GM12878 (cell line): ENCODE results near the gene ANKMY1. TPM values are rescaled to one million over a fixed set of nuclear protein-coding genes. Genes with fewer than 3 reads are reported as not detected.

Experiments used
- ATAC-seq: fragments of 200-7000 bp; cut with Tn5 transposase; 3 replicates; pipeline ENCODE4 v1.9.1; 2020; ENCODE audit warnings: mild to moderate bottlenecking, moderate library complexity
- BruUV-seq: library from RNA; stranded (reverse); fragments of 400-500 nt; replicated peaks from 2 replicates; lab custom pipeline; 2021; lab: Mats Ljungman, UMichigan
- CTCF ChIA-PET: fragments of 300-600 bp; sonication (Branson Sonifier 250); formaldehyde crosslinking; extraction: SDS; loops from one replicate; lab custom pipeline; 2021; ENCODE audit warnings: inconsistent platforms; lab: Yijun Ruan, JAX
- POLR2A ChIA-PET: fragments of 350-600 bp; formaldehyde crosslinking; extraction: SDS; loops from one replicate; lab custom pipeline; 2021; ENCODE audit warnings: inconsistent platforms; lab: Charles Lee
- RAD21 ChIA-PET: fragments of 300-600 bp; sonication (Branson Sonifier 250); formaldehyde crosslinking; loops from one replicate; lab custom pipeline; 2023; ENCODE audit warnings: antibody characterized with exemption; ENCODE audit not compliant: unreplicated experiment; lab: Charles Lee
- SMC1A ChIA-PET: fragments of 300-600 bp; sonication (Branson Sonifier 250); formaldehyde crosslinking; loops from one replicate; lab custom pipeline; 2023; ENCODE audit not compliant: unreplicated experiment, uncharacterized antibody; lab: Charles Lee
- DNase-seq: peaks from one replicate; pipeline ENCODE4 v3.0.0-alpha.2; 2011; ENCODE audit warnings: low read depth, low spot score
- FAIRE-seq: peaks from 3 replicates; lab custom pipeline; 2011; peaks lifted over from hg19 to GRCh38; lab: Jason Lieb, UNC
- H2AFZ ChIP-seq: 2 replicates; pipeline ENCODE4 v1.6.0; 2011; ENCODE audit warnings: low read depth, low read length, control low read depth; ENCODE audit not compliant: control insufficient read depth
- H3K27ac ChIP-seq: 2 replicates; pipeline ENCODE4 v1.5.1; 2011; ENCODE audit warnings: control low read depth; ENCODE audit not compliant: control insufficient read depth, insufficient read depth
- H3K27me3 ChIP-seq, 2 experiments: replicated peaks in 1 of 2; 2 replicates each; pipeline versions ENCODE4 v1.6.0 to v1.6.1; 2011; ENCODE audit warnings: low read length in 1 of 2; ENCODE audit not compliant: control insufficient read depth in 2 of 2, insufficient read depth in 2 of 2
- H3K36me3 ChIP-seq, 2 experiments: 2 replicates each; pipeline ENCODE4 v1.5.1; 2011; ENCODE audit warnings: low read length in 1 of 2; ENCODE audit not compliant: control insufficient read depth in 2 of 2, insufficient read depth in 2 of 2
- H3K4me1 ChIP-seq: 2 replicates; pipeline ENCODE4 v1.6.1; 2011; ENCODE audit warnings: mild to moderate bottlenecking, low read length, moderate library complexity, mixed read lengths; ENCODE audit not compliant: control insufficient read depth, insufficient read depth
- H3K4me2 ChIP-seq: 2 replicates; pipeline ENCODE4 v1.6.0; 2011; ENCODE audit warnings: control low read depth; ENCODE audit not compliant: control insufficient read depth, insufficient read depth
- H3K4me3 ChIP-seq: fragments of 200-600 bp; sonication (generic); 2 replicates; pipeline ENCODE4 v1.5.1; 2016
- H3K79me2 ChIP-seq: 2 replicates; pipeline ENCODE4 v1.6.0; 2011; ENCODE audit warnings: low read length; ENCODE audit not compliant: control insufficient read depth, insufficient read depth
- H3K9ac ChIP-seq: 2 replicates; pipeline ENCODE4 v1.8.0; 2011; ENCODE audit warnings: low read length, control low read depth, mixed read lengths; ENCODE audit not compliant: control insufficient read depth, insufficient read depth
- H3K9me3 ChIP-seq: replicated peaks from 3 replicates; pipeline ENCODE4 v1.5.1; 2011; ENCODE audit warnings: mild to moderate bottlenecking, low read length; ENCODE audit not compliant: control insufficient read depth, insufficient read depth
- H4K20me1 ChIP-seq: 2 replicates; pipeline ENCODE4 v1.6.0; 2011; ENCODE audit not compliant: control insufficient read depth, insufficient read depth
- BHLHE40 ChIP-seq, 2 experiments: fragments of 450-650 bp in 1 of 2; IDR thresholded peaks; 2 replicates each; pipeline ENCODE4 v1.6.1; 2011 to 2017; ENCODE audit warnings: low read depth in 2 of 2, borderline replicate concordance in 1 of 2, improper control_type of control experiment in 1 of 2, low read length in 1 of 2, mild to moderate bottlenecking in 1 of 2
- BRCA1 ChIP-seq: IDR thresholded peaks from 2 replicates; pipeline ENCODE4 v1.6.1; 2011; ENCODE audit warnings: low read depth, low read length, improper control_type of control experiment
- CBX5 ChIP-seq: sonication (generic); IDR thresholded peaks from 2 replicates; pipeline ENCODE4 v1.6.1; 2016; ENCODE audit warnings: low read depth, moderate library complexity, mild to moderate bottlenecking, inconsistent platforms
- CHD2 ChIP-seq: IDR thresholded peaks from 2 replicates; pipeline ENCODE4 v1.6.1; 2011; ENCODE audit warnings: low read depth, low read length, improper control_type of control experiment, borderline replicate concordance
- E2F8 ChIP-seq: fragments of 450-650 bp; IDR thresholded peaks from 2 replicates; pipeline ENCODE4 v1.6.1; 2018; ENCODE audit warnings: mild to moderate bottlenecking, low read depth, moderate library complexity; ENCODE audit not compliant: partially characterized antibody
- MLLT1 ChIP-seq: fragments of 450-650 bp; IDR thresholded peaks from 2 replicates; pipeline ENCODE4 v1.6.1; 2016; ENCODE audit warnings: mild to moderate bottlenecking
- MXI1 ChIP-seq: fragments of 150-350 bp; IDR thresholded peaks from 2 replicates; pipeline ENCODE4 v1.6.1; 2011; ENCODE audit warnings: low read depth, mild to moderate bottlenecking, inconsistent platforms, low read length, improper control_type of control experiment
- RELA ChIP-seq: fragments of 450-650 bp; IDR thresholded peaks from 2 replicates; pipeline ENCODE4 v1.8.0; 2014; ENCODE audit warnings: borderline replicate concordance; ENCODE audit not compliant: partially characterized antibody
- SP1 ChIP-seq: IDR thresholded peaks from one replicate; pipeline ENCODE4 v1.6.1; 2011; ENCODE audit warnings: low read depth, low read length
- SUPT20H ChIP-seq: IDR thresholded peaks from 2 replicates; pipeline ENCODE4 v1.6.1; 2011; ENCODE audit warnings: low read depth, mild to moderate bottlenecking, low read length, moderate library complexity, borderline replicate concordance; ENCODE audit not compliant: control insufficient read depth
- TAF1 ChIP-seq: IDR thresholded peaks from 2 replicates; pipeline ENCODE4 v1.6.1; 2011; ENCODE audit warnings: mild to moderate bottlenecking, low read depth, low read length, borderline replicate concordance
- TCF7 ChIP-seq: IDR thresholded peaks from 2 replicates; pipeline ENCODE4 v1.6.1; 2014; ENCODE audit warnings: antibody characterized with exemption, borderline replicate concordance
- ZBTB4 ChIP-seq: fragments of 450-650 bp; formaldehyde crosslinking; IDR thresholded peaks from 2 replicates; pipeline ENCODE4 v1.4.0; 2022; ENCODE audit warnings: mild to moderate bottlenecking, moderate library complexity
- ZZZ3 ChIP-seq: IDR thresholded peaks from 2 replicates; pipeline ENCODE4 v1.6.1; 2011; ENCODE audit warnings: low read depth; ENCODE audit not compliant: control insufficient read depth, insufficient read length
- WGBS: methylation state at CpG from one replicate; pipeline ENCODE4 v1.1.6; 2016; ENCODE audit warnings: low lambda C conversion rate; ENCODE audit not compliant: insufficient replicate concordance, insufficient coverage; ENCODE audit errors: missing lambda C conversion rate; 5-methylcytosine and 5-hydroxymethylcytosine counted together
- in situ Hi-C: fragments of 300-500 bp; cut with MboI; formaldehyde crosslinking; loops from 9 replicates; pipeline ENCODE4 v1.14.3; 2018; ENCODE audit warnings: mixed read lengths
- intact Hi-C: fragments of 100-400 bp; cut with micrococcal nuclease; formaldehyde crosslinking; loops from one replicate; pipeline ENCODE4 v1.14.2; 2022; ENCODE audit not compliant: unreplicated experiment
- polyA plus RNA-seq, 11 experiments: library from polyadenylated mRNA; depleted of rRNA in 4 of 11; unstranded in 6 of 11; stranded (reverse) in 5 of 11; fragments of >200 nt; fragmentation: Nextera tagmentation in 4 of 11; fragmentation: Illumina TruSeq in 1 of 11; extraction: Ambion mirVana in 4 of 11; extraction: Trizol in 1 of 11; gene quantifications; 1 replicate in 1 of 11; 2 replicates in 10 of 11; pipeline versions ENCODE4 v1.2.1 to v1.2.3, GENCODE V29; 2011 to 2016; ENCODE audit warnings: inconsistent platforms in 2 of 11, missing spikeins in 2 of 11, low read depth in 1 of 11
- total RNA-seq, 4 experiments: library from RNA; depleted of rRNA in 3 of 4; stranded (reverse); fragments of >200 nt in 3 of 4; fragmentation: Illumina TruSeq in 1 of 4; extraction: Trizol in 1 of 4; gene quantifications; 2 replicates each; pipeline versions ENCODE4 v1.2.1 to v1.2.3, GENCODE V29; 2013 to 2021

ANKMY1 gene
- total and polyA plus RNA-seq, 10 of the 15 experiments (the other 5 are each of a cell fraction or from before 2014, with no cell fraction given) = 1.1 to 15.3 (median 11.1) TPM

GRCh38 chr2:240560084-240560479 lies 2.3 kb upstream of the ANKMY1 start, which contains the start of gene DUSP28:
DUSP28 (plus strand) TSS chr2:240560357; CDS start chr2:240560685, 328 bp downstream.
- ChIA-PET CTCF (interaction anchor here (0.6 to 7.9 kb wide), 5 partner anchors 9 to 61 kb away, joined by 3 to 196 read pairs (median 5); partner anchors contain the start of gene CAPN10), POLR2A (interaction anchor here (1.0 to 7.8 kb wide), 7 partner anchors 9 to 61 kb away, joined by 3 to 233 read pairs (median 7); partner anchors contain the start of gene CAPN10), RAD21 (interaction anchor here (11.7 kb wide), 1 partner anchor 24 kb away, joined by 206 read pairs; the partner anchor contains the start of gene CAPN10), SMC1A (interaction anchor here (1.2 to 12.1 kb wide), 2 partner anchors 10 to 26 kb away, joined by 3 to 124 read pairs; partner anchors contain the start of gene CAPN10)
- ATAC-seq (peak; percentile 84), FAIRE-seq (peak; percentile 66), DNase-seq (peak; percentile 55)
- Histone ChIP-seq H3K9ac (peak within 1 kb of the TSS; percentile 96), H4K20me1 (no peaks in the 10 kb centered on the region), H3K4me3 (peak within 1 kb of the TSS; percentile 91), H3K79me2 (peaks cover 52% of the 10 kb centered on the region), H3K27ac (peak within 1 kb of the TSS; percentile 96), H3K4me2 (peak within 1 kb of the TSS; percentile 99), H3K36me3 (peaks cover 0 to 9% of the 10 kb centered on the region in 2 experiments; a peak in 2 of 4 replicates), H3K9me3 (no peaks in the 10 kb centered on the region), H3K27me3 (no peaks in the 10 kb centered on the region), H2AFZ (peak within 1 kb of the TSS; percentile 76), H3K4me1 (peaks cover 40% of the 10 kb centered on the region)
- in situ Hi-C loops (no loop called here), intact Hi-C loops (loop anchor here (2.0 kb wide), 1 partner anchor 61 kb away; no protein-coding TSS in a partner anchor)
- WGBS = under 1% methylated on average over 32 of the region's 39 CpGs
- no TSS peak for BruUV-seq
- peak; percentile 76; the same call in 1 of the 2 replicates for TF ChIP-seq TAF1
- TF ChIP-seq E2F8 = no peak
- no peak for TF ChIP-seq SUPT20H
- no peak for TF ChIP-seq ZBTB4
- TF ChIP-seq SP1 = peak; percentile 51
- TF ChIP-seq BRCA1 = no peak
- no peak for TF ChIP-seq TCF7
- no peak for TF ChIP-seq ZZZ3
- TF ChIP-seq MLLT1 = 0 out of 2 replicates have a peak, but pooled peaks have one; percentile 5
- TF ChIP-seq RELA = peak; percentile 70
- TF ChIP-seq MXI1 = peak; percentile 99
- TF ChIP-seq CHD2 = 0 out of 2 replicates have a peak, but pooled peaks have one; percentile 56
- TF ChIP-seq BHLHE40 (IDR thresholded peaks at IDR 0.05; ENCODE audit: borderline replicate concordance in 1 of 2, low read depth in 2 of 2, low read length in 1 of 2) = peak; percentile 93 to 96
- TF ChIP-seq CBX5 = no peak
